NCI-H82 treated with DMSO at 0.1 percent for 48 hours (cell line): ENCODE measurements around the gene TFAP2A.

ENCODE experiments used
- DNase-seq: peaks from one replicate; lab custom pipeline; 2025; ENCODE audit not compliant: unreplicated experiment; lab: John Stamatoyannopoulos, UW

Gene TFAP2A

DNA sequence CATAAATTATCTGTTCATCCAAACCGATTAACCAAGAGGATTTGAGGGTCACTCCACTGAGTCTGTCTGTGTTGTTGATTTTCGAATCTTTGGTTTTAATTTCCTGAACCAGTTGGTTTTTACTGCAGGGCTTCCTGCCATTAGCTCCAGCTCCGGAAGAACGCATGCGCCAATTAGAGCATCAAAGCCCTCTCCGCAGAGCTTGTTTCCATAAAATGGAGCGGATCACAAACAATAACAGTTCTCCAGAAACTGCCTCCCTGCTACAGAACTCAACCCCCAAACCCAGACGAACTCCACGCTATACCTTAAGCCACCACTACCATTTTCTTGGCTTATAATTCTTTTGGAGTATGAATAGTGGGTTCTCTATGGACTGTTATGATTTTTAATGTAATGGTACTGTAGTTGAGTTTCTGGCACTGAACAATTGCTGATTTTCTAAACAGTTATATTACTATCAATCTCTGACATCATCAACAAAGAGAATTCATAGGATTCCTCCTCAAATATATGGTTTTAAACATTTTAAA lies 13.8 kb downstream of the TFAP2A start:
- DNase-seq = no peak

DNA sequence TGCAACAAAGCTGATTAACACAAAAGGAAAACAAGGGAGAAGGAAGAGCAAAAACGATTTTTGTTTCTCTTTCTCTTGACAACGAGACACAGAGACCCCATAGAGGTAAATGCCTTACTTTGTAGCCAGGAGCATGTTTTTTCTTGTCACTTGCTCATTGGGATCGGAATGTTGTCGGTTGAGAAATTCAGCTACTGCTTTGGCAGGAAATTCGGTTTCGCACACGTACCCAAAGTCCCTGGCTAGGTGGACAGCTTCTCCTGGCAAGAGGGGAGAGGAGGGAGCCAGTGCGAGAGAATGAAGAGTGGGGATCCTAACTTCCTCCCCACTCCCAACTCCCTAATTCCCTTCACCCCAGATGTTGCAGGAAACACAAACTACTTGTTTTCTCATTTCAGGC lies 14.5 kb downstream of the TFAP2A start:
- no peak for DNase-seq

DNA sequence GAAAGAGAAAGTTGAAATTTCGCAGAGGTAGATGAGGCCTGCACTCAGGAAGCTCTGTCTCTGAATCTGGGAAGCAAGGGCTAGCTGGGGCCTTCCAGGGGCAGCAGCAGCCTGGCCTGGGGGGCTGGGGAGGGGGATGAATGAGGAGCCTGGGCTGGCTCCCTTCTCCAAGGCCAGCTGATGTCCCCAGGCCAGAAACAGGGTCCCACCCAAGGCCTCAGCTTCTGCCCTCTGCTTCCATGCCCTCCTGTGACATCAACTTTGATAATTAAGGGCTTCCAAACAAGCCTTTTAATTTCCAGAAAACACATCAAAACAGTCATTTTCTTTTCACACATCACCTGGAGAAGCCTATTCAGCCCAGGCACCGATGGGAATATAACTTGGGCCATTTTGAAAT lies 15.4 kb downstream of the TFAP2A start:
- DNase-seq = no peak

DNA sequence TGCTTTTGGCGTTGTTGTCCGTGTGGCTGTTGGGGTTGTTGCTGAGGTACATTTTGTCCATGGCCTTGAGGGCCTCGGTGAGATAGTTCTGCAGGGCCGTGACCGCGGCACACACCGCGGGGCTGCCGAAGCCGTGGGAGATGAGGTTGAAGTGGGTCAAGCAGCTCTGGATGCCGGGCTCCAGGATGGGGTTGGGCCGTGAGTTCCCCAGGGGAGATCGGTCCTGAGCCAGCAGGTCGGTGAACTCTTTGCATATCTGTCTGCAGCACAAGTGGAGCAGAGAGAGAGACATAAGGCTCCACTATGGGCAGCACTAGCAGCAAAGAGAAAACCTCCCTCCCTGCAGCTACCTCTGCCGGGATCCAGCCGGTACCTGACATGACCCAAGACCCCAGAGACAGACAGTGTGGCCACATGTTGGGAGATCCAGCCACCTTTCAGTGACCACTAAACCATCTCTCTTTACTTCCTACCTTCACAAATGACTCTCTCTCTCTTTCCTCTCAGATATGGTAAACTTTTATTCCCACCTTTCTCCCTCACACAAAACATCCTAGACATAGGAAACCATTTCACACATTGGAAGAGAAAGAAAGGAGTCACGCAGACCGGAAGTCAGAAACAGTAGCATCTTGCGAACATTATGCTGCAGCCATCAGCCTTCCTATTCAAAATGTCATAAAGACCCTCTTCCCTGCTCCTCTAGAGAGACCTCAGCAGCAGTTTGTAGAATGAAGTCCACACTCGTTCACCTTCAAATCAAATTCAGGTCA lies 16.2 kb downstream of the TFAP2A start:
- DNase-seq = no peak

DNA sequence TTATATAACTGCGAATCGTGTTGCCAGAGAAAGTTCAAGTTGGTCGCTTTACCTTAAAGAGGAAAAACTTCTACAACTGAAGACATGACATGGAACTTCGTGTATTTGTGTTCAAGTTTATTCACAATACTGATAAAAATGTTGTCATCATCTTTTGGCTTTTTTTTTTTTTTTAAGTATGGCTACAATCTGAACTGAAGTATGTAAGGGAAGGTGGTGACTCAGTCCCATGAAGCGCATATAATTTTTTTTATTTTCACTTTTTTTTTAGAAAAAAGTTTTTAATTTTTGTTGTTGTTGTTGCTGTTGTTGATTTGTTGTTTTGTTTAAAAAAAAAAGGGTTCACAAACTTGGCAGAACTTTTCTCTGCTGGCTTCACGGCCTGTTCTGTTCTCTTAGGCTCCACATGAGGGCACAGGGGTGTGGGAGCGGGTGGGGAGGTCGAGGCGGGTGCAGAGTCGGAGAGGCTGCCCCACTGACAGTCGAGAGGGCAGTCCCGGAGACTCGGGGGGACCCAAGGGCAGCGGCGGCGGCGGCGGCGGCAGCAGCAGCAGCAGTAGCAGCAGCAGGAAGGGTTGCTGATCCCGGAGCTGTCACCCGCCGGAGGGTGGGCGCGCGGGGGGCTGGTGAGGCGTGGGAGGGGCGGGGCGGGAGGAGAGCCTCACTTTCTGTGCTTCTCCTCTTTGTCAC lies 17.0 kb downstream of the TFAP2A start:
- no peak for DNase-seq

DNA sequence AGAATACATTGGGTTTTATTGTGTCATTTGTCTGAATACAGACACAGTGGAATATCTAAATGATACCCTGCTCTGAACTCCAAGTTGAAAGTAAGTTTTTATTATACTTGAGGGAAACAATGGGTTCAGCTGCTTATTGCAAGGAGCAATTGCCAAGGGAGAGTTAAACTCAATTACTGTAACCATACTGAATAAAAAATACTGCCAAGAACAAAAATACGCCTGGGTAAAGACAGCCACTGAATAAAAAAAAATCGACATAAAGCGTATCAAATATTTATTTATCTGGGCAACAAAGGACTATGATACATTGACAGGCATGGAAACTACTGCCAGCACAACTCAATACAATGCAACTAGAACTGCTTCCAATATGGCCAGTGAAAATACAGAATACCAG lies 18.1 kb downstream of the TFAP2A start:
- DNase-seq = no peak

DNA sequence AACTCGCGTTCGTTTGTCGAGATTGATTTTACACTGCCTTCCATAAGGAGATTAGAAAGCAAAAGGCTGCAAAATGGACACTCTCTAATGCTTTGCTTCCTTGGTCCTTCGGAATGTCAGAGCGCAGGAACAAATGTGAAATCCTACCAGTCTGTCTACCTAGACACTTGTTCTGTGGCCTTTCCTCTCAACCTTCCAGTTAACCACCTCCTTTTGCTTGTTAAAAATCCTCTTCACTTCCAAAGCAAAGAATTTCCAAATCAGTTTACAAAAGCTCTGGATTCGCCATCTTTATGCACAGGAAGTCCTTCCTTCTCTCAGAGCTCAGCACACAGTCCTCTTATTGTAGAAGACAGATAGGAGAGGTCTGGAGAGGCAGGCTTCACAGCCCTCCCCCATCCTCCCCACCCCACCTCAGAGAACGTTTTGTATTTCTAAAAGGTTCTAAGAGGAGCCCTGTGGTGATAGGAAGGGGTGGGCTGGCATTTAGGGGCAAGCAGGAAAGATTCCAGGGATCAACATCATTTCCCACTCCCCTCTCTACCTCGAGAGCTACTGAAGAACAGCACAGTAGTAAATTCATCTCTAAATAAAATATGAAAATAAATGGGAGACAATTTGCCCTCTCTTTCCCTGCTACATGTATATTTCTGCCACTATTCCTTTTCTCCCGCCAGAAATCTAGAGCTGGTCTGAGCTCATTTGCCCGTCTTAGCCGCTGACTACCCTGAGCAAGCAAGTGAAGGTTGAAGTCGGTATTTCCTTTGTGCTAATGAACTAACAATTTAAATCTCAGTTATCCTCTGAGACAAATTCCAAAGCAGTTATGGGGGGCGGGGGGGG lies 18.9 kb downstream of the TFAP2A start:
- DNase-seq = no peak

DNA sequence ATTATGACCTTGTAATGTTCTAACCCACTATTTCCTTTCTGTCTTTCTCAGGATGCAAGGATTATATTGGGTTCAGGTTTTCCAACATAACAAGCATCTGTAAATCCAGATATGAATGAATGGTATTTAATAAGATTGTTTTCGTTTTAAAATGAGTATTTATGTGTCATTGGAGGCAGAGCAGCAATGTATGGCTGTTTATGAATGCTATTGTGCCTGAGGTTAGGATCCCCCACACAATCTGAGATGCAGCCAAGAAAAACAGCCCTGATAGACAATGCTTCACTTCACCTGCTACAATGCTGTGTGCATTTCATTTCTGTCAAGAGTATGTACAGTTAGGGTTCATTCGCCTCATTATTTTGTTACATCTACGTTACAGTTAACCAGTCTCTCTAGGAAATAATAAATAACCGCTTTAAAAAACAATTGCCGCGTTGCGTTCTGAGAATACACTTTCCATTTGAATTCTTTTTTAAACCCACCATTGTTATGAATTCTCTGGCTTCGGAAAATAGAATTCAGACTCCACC lies 19.6 kb downstream of the TFAP2A start:
- no peak for DNase-seq

DNA sequence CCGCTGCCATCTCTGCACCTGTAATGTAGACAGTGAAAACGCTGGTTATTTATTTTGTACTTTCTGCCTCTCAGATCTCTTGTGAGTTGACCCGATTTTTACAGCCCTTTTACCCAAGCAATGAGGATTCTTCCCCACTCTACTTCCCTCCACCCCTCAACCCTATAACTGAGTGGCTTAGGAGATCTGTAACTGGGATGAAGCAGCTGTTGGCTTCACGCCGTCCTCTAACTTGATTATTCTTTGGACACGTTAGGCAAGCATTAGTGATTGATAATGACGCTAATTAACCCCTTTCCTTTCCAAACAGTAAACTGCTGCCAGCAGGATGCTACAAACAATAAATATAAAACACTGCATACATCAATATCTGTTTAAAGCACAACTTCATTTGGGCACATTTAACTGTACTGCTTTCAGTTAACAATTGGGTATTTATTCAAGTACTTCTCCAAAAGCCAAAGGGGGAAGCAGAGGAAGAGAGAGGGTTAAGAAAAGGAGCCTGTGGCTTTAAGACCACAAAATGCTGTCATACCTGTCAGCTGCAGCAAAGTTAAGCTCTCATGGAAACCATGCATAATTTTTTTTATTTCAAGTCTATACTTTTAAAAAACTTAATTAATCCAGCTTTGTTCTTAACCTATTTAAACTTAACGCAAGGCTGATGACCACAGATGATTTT lies 21.2 kb downstream of the TFAP2A start:
- DNase-seq = peak; percentile 86

DNA sequence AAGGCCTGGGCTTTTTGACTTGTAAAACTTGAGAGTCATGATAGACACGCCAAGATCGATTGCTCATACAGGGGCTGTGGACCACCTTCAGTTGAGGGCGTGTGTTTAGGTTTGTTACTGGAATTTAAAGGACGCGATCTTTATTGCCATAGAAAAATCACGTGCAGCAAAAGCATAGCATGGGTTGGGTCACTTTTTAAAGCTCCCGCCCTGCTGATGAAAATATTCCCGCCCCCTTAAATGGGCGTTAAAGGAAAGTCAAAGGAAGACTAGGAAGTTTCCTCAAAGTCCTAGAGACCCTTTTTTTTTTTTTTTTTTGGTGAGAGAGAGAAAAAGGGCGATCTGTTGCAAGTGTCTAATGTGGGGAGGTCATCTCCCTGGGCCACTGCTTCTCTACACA lies 23.1 kb downstream of the TFAP2A start:
- DNase-seq = no peak

DNA sequence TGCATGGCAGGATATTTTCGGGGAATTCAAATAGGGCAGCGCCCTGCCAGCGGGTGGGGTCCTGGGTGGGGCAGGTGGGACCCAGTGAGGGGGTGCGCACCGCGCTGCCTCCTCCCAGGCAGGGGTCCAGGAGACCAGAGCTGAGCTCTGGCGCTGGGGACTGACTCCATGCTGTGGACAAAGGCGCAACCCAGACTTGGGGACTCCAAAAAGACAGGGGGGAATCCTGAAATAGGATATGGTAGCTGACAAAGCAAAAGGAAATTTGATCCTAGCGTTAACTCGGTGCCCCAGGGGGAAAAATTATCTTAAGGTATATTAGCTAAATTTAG lies 23.6 kb downstream of the TFAP2A start:
- no peak for DNase-seq

DNA sequence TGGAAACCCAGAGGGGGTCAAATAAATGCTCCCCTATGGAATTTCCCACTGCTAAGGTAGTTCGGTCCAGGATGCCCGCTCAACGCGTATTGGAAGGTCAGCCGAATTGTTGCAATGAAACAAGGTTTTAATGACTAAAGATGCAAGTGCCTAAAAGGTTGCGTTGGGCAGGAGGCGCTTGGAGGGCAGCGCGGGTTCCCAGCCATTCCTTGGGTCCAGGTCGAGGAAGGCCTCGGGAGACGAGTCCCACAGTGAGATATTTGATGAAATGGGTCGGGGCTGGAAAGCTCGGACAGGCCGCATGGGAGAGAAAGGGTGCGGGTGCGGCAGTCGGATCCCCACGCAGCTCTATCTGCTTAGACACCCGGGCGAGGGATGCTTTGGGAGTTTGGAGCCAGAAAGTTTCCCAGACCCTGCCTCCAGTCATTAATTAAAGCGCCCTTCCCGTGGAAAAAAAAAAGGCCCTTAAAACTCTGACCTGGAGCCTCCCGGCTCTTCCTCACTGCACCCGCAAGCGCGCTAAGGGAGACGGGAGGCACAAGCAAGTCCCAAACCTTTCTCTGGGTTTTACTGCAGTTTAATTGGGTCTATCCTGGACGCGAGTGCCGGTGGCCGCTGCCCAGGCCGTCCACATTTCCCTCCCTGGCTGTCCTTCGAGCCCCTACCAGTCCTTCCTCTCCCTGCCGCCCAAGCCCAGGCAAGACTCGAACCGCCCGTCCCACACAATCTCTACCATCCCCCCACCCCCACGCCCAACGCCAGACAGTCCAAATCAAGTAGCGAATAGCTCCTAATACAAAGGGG lies 24.2 kb downstream of the TFAP2A start:
- DNase-seq = no peak

DNA sequence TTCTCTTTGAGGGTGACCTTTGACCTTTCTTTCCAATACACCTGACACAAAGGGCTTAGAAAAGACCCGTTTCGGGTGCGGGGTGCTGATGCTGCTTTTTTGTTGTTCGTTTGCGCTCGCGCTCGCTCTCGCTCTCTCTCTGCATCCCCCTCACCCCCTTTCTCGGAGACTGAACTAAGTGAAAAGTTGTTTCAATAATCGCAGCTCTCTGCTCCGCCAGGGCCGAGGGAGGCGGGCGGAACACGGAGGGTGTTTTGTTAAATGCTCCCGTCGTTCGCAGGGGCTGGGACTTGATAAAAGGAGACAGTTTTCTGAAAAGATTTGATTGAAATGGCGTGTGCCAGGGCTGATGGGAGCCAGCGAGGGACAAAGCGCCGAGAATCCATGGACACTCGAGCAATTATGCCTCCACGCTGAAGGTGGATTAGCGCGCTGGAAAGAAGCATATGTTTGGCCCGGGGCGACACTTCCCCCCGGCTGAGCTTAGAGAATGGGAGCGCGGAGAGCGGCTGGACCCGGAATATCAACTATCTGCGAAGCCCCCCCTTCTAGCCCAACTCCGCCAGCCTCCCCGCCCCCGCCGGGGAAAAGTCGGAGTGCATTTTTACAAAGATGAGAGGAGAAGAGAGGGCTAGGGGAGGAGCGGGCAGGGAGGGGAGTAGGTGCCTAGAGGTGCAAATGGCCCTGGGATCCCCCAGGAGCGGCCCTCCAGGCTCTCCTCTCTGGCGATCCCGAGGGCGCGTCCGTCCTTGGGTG lies 25.0 kb downstream of the TFAP2A start:
- DNase-seq = no peak

DNA sequence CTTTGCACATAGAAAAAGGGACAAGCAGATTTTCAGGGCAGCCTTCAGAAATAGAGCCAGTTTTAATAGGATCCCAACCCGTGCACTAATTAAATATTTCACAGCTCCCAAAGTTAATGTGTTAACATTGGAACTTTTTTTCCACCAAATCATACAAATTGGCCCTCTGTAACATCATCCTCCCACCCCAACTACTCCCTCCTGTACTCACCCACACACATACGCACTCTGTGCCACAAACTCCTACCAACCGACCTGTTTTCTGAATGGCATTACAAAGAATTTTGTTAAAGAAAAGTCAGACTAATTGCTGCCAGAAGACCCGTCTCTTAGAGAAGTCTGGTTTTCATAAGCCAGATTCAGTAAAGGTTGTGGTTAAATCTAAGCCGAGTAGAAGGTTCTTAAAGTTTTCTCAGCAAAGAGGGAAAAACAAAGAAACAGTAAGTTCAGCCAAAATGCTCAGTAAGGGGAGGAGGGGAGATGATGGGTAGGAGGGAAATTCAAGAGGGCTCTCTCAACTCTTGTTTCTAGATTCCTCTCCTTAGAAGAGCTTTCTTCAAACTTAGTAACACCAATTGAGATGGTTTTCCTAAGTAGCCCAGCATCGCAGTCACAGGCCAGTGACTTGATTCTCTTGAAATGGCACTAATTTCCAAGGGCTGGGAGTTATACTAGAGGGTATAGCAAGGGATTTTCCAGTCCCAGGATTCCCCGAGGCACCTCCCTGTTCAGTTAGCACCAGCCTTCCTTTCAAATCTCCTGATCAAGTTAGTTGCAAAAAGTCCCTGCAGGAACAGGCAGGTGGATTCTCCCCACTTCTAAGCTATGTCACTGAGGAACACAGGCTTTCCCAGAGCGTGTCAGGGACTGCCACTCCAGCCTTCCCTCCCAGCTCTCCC lies 27.9 kb downstream of the TFAP2A start:
- no peak for DNase-seq

DNA sequence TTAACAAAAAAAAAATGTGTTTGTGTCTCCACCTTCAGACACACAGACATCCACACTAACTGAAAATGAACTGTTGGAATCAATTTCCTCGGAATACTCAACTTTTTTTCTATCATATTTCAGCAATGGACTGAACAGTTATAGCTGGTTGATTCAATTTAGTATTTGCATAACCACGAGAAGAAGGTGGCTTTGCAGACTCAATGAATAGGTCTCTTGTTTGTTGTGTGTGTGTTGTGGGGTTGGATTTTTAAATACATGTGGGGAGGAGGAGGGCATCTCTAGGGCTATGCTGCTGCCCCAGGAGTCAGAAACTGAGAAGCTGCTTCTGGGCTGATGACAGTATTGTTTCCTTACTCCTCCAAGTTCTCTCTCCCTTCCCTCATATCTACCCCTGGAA lies 28.7 kb downstream of the TFAP2A start:
- DNase-seq = no peak

DNA sequence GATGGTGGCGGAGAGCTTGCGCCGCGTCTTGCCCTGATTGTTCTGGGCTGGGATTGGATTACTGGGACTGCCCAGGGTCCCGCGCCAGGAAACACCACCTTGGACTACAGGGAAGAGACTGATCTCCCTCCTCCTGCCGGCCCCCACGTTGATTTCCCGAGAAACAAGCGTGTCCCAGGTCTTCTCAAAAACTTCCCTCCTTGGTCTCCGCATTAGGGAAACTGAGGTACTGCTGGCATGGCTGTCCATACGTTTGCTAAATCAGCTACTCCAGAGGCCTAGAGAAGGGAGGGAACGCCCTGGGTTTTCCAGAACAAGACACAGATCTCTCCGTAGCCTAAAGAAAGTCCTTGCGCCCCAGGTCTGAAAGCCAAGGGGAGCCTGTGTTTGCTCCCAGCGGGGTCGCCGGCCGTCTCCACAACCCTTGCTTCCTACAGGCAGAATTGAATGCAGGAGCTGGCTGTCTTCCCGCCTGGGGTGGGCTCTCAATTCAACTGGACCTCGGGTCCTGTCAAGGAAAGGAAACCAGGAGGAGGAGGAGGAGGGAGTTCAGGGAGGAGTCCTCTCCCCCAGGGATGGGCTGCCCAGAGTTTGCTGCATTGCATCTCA lies 29.2 kb downstream of the TFAP2A start:
- DNase-seq = no peak

DNA sequence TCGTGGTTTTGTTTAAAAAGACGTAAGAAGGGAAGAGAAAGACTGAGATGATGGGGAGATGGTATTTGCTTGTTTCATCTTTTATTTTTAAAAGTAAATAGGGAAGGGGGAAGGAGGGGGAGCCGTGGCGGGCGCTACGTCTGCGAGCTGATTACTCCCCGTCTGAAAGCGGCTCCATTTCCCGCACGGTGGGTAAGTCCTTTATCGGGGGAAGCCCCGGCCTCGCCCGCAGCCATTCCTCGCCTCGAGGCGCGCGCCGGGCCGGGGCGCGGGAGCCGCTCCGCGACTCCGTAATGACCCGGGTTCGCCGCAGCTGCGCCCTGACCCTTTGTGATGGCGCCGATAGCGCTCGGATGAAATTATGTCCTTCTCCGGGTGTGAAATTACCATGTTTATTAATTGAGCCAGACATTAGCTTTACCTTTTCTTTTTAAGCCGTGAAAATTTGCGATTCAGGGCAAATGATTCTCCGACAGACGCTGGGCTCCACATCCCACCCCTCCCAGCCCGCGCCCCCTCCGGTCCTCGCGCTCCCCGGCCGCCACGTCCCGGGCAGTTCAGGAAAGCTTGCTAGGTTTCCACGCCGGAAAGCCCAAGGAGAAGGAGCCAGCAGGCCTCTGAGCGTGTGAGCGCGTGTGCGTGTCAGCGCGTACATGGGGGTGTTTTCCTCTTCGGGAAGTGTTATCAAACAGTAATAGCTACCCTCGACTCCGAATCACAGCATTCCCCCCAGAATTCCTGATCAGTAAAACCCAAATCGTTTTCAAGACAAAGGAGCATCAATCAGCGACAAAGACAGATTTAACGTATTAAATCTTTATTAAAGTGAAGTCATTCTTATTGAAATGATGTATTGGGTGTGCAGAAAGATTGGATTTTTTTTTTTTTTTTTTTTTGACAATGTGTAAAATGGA lies 30.0 kb downstream of the TFAP2A start:
- no peak for DNase-seq
